NCI-H82 treated with DMSO at 0.1 percent for 48 hours (cell line): ENCODE measurements around the gene NIBAN1.
"Not testable (repeated sequence)": the region's sequence is repeated elsewhere in the genome, so short reads cannot be mapped to it uniquely, and the experiment has no call there.

Experiments used
- DNase-seq: peaks from one replicate; lab custom pipeline; 2025; ENCODE audit not compliant: unreplicated experiment; lab: John Stamatoyannopoulos, UW

Gene NIBAN1

DNA sequence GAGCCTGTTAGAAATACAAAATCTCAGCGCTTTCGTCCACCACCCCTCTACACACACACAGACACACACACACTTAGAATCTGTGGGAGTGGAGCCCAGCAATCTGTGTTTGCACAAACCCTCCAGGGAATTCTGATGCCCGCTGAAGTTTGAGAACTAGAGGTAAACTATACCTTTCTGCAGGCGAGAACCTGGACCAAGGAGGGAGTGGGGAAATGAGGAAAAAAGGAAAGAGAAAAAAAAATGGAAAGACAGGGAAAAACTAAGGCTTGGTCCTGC, 468 bp upstream of the NIBAN1 start:
- no peak for DNase-seq

GRCh38 chr1:184973272-184974055, 844 bp downstream of the NIBAN1 start:
- no peak for DNase-seq

- DNase-seq, result no peak
Observed at GRCh38 chr1:184972315-184973055, 1.8 kb downstream of the NIBAN1 start.

DNA sequence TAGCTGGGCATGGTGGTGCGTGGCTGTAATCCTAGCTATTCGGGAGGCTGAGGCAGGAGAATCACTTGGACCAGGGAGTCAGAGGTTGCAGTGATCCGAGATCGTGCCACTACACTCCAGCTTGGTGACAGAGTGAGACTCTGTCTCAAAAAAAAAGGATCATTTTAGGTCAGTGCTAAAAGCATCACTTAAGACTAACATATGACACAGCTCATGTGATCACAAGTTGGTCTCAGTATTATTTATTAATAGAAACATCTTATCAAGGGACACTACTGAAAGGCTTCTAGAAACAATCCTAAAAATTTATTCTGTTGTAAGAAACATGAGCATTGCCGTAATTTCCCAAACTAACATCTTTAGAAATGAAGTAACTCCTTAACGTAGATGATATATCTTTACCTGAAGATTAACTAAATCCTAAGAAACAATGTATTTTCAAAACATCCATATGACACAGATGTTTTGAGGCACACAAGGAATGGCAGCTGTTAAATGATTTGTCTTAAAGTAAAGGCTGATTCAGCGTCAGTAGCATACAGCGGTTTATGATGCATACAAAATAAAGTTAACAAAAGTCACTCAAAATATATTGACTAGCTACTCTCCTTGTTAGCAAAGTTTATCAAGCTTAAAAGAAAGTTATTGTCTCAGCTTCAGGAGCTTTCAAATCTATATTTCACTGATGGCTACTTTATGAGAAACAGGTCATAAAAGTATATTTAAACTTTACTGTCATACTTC, 2.6 kb downstream of the NIBAN1 start:
- DNase-seq, result no peak

GRCh38 chr1:184970691-184971161, 3.6 kb downstream of the NIBAN1 start:
- no peak for DNase-seq

DNA sequence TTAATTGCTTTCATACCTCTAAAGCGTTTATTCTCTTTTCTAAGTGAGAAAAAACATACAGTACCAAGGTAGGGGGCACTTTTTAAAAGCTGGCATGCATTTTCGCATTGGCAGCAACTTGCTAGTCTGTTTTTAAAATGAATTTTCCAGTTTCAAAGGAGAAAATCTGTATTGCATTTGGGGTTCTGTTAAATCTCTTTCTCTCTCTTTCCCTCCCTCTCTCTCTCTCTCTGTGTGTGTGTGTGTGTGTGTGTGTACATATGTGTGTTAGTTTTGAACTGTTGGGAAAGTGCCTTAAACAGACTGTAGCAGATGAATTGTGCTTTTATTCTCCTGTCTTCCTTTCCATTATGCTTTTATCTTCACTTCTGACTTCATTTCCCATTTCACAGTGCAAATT, 7.3 kb downstream of the NIBAN1 start:
- DNase-seq, result no peak

- no peak for DNase-seq
Observed at GRCh38 chr1:184965944-184966860, 8.1 kb downstream of the NIBAN1 start.

DNA sequence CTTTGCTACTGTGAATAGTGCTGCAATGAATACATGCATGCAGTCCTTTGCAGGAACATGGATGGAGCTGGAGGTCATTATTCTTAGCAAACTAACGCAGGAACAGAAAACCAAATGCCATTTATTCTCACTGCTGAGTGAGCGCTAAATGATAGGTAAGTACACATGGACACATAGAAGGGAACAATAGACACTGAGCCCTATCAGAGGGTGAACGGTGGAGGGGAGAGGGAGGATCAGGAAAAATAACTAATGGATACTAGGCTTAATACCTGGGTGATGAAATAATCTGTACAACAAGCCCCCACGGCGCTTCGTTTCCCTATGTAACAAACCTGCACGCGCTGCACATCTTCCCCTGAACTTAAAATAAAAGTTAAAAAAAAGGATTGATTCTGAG, 8.9 kb downstream of the NIBAN1 start:
- no peak for DNase-seq

DNA sequence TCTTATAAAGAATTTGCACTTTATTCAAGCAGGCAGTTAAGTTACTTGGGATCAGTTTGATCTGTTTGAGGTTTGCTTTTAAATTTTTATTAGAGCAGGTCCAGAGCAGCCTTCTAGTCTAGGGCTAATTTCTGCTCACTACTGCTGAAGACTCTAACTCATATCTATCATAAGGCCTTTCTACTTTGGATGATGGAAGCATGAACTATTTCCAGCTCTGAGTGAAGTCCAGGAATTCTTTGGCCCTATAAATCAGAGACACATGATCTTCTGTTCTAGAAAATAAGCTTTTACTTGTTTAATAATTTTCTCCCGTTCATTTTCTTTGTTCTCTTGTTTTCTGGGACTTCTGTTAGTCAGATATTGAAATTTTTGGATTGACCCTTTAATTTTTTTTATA, 14.7 kb downstream of the NIBAN1 start:
- DNase-seq, result no peak

- DNase-seq, result no peak
Observed at GRCh38 chr1:184958554-184959353, 15.6 kb downstream of the NIBAN1 start.

- DNase-seq, result not testable (repeated sequence)
Observed at GRCh38 chr1:184957901-184958300, 16.4 kb downstream of the NIBAN1 start.

DNA sequence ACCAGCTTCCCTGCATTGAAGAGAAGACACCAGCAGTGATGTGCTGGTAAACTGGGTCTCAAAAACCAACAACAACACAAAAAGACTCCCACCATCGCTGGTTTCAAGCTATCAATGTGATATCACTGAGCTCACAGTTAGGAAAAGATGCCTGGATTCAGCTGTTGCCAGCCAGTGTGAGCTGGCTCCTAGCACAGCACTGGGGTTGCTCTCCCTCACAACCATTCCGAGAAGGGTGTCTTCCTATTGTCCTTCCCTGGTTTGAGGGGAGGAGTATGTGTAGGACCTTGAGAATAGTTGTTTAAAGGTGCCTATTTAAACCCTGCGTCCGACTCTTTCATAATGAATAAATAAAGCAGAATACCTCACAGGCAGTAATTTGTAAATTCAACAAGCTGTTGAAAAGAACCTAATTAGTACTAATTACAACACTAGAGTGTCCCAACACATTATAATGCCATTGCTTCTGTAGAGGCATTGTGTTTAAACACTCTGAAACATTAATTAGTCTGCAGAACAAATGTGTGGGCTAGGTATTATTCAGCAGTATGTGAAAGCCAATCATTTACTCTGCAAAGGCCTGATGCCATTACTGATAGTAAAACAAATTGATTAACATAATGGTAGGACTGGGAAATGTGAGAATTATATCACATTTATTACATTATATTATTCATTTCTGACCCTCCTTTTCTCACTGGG, 17.2 kb downstream of the NIBAN1 start:
- DNase-seq, result no peak

GRCh38 chr1:184954232-184954995, 19.9 kb downstream of the NIBAN1 start:
- DNase-seq, result no peak

DNA sequence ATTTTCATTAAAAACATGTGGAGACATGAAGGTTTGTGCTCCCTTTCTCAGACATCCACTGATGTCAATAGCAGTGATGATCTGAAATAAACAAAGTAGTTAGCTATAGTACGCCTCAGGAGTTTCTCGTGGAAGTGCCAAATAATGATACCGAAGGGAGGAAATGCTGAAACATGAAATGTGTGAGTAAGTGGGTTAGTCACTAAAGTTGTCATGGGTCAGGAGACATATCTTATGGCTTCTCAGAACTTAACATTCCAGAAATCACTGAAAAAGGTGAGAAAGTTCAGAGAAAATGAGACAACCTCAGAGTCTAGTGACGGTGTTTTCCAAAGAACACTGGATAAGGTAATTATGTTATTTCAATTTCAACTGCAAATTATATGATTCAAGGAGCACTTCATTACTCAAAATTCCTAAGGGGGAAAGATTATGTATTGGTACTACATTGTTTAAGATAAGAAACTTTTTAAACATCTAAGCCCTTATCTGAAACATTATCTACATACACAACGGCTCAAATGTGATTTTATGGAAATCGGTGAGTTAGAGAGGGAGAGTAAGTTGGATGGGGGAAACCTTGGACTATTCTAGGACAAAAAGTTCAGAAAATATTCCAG, 20.6 kb downstream of the NIBAN1 start:
- DNase-seq, result no peak

GRCh38 chr1:184952428-184952827, 21.9 kb downstream of the NIBAN1 start:
- no peak for DNase-seq

DNA sequence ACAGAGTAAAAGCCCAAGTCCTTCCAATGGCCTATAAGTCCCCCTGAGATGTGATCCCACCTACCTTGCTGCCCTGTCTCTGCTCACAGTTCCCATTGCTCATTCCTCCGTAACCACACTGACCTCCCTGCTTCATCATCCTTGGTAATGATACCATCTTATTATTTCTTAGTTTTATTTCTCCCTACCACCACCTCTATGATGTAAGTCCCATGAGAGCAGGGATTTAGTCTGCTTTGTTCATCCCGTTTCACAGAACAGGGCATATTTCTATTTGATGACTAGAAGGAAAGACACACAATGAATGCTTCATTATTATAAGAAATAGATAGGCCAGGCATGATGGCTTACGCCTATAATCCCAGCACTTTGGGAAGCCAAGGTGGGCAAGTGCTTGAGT, 22.5 kb downstream of the NIBAN1 start:
- DNase-seq, result no peak

DNA sequence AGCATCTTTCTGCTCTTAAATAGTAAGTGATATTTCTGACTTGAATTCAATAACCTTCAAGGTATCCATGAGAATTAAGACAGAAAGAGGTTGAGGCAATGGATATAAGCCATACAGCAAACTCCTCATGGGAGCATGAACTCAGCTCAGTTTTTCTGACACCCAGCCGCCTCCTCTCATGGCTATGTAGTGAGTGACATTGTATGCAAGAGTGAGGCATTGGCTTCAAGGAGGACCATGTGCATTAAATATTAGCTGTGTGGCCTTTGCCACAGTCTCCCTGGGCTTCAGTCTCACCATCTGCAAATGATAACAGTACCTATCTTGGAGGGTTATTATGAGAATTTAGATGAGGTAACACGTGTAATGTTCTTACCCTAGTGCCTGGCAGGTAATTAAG, 23.4 kb downstream of the NIBAN1 start:
- DNase-seq, result no peak

GRCh38 chr1:184950227-184950626, 24.1 kb downstream of the NIBAN1 start:
- no peak for DNase-seq
